Body of pancreas (tissue), 4 donors: ENCODE measurements around the gene CIRBP. TPM values are rescaled to one million over a fixed set of nuclear protein-coding genes. Genes with fewer than 3 reads are reported as not detected.

Experiments used
- ATAC-seq: fragments of 150-250 bp; one replicate; pipeline ENCODE4 v1.9.1; 2016
- DNase-seq, 4 donors: peaks; one replicate each; pipeline ENCODE4 v3.0.0-alpha.2; 2019
- H3K27ac ChIP-seq, 4 donors: fragments of 200-600 bp; sonication (generic); 1 replicate in 3 of 4; 2 replicates in 1 of 4; pipeline versions ENCODE4 v1.5.1 to v1.6.1; 2016 to 2019; ENCODE audit warnings: mild to moderate bottlenecking in 1 of 4, mixed read lengths in 1 of 4, moderate library complexity in 1 of 4
- H3K27me3 ChIP-seq, 2 donors: fragments of 200-600 bp; sonication (generic); one replicate each; pipeline ENCODE4 v1.6.0; 2016; ENCODE audit warnings: mild to moderate bottlenecking in 1 of 2
- H3K36me3 ChIP-seq, 2 donors: fragments of 200-600 bp; sonication (generic); replicated peaks in 1 of 2; 2 replicates each; pipeline ENCODE4 v1.5.1; 2016; ENCODE audit warnings: low read depth in 2 of 2; ENCODE audit not compliant: insufficient read depth in 1 of 2
- H3K4me1 ChIP-seq: fragments of 200-600 bp; sonication (generic); one replicate; pipeline ENCODE4 v1.6.0; 2016
- H3K4me3 ChIP-seq, 2 donors: fragments of 200-600 bp; sonication (generic); 1 replicate in 1 of 2; 2 replicates in 1 of 2; pipeline ENCODE4 v1.5.1; 2016 to 2019
- H3K9me3 ChIP-seq, 3 donors: fragments of 200-600 bp; sonication (generic); 1 replicate in 2 of 3; 2 replicates in 1 of 3; pipeline ENCODE4 v1.5.1; 2016
- CTCF ChIP-seq, 7 experiments: fragments of 450-650 bp in 4 of 7; fragments of 200-600 bp in 3 of 7; sonication (generic) in 3 of 7; IDR thresholded peaks; one replicate each; pipeline ENCODE4 v1.5.1; 2016 to 2019; ENCODE audit warnings: antibody characterized with exemption in 7 of 7
- POLR2A ChIP-seq, 3 donors: fragments of 450-650 bp; IDR thresholded peaks; one replicate each; pipeline ENCODE4 v1.6.1; 2016; ENCODE audit warnings: antibody characterized with exemption in 3 of 3, mild to moderate bottlenecking in 2 of 3
- WGBS, 2 donors: methylation state at CpG; one replicate each; pipeline ENCODE4 v1.1.5; 2017; 5-methylcytosine and 5-hydroxymethylcytosine counted together
- intact Hi-C: fragments of 100-400 bp; cut with DNase I; formaldehyde crosslinking; loops from one replicate; pipeline ENCODE4 v1.15.1; 2023
- total RNA-seq, 2 donors: library from RNA; depleted of rRNA; stranded (reverse); fragments of >200 nt; gene quantifications; one replicate each; pipeline ENCODE4 v1.1.0, GENCODE V29; 2016

The CIRBP gene
- total RNA-seq, 2 donors from 2014 or later: 582 to 630 TPM

GRCh38 chr19:1221904-1222255 lies 47.3 kb upstream of the CIRBP start:
- Histone ChIP-seq H3K36me3 (peaks cover 5 to 6% of the 10 kb centered on the region in 2 donors), H3K4me1 (peaks cover 23% of the 10 kb centered on the region), H3K9me3 (no peaks in the 10 kb centered on the region), H3K27me3 (no peaks in the 10 kb centered on the region), H3K4me3 (no peak overlapping the region), H3K27ac (no peak overlapping the region)
- 81 to 84% methylated on average over 11 to 22 of the region's 22 CpGs for WGBS, 2 donors
- intact Hi-C loops: no loop called here
- DNase-seq (no peak), ATAC-seq (no peak)
- TF ChIP-seq POLR2A (IDR thresholded peaks at IDR 0.05) (no peak), CTCF (IDR thresholded peaks at IDR 0.05) (no peak)

GRCh38 chr19:1222394-1222793 lies 46.7 kb upstream of the CIRBP start:
- H3K27ac ChIP-seq: no peak overlapping the region
- H3K9me3 ChIP-seq: no peaks in the 10 kb centered on the region
- no peak for DNase-seq
- intact Hi-C loops: no loop called here
- H3K4me1 ChIP-seq: peaks cover 19% of the 10 kb centered on the region
- no peak overlapping the region for H3K4me3 ChIP-seq
- peaks cover 5 to 8% of the 10 kb centered on the region in 2 donors for H3K36me3 ChIP-seq
- no peaks in the 10 kb centered on the region for H3K27me3 ChIP-seq
- ATAC-seq: no peak
- TF ChIP-seq POLR2A (IDR thresholded peaks at IDR 0.05): no peak
- no peak for TF ChIP-seq CTCF (IDR thresholded peaks at IDR 0.05)
- WGBS, 2 donors: 96 to 100% methylated on average over 1 to 13 of the region's 14 CpGs

GRCh38 chr19:1223018-1223855 lies 45.9 kb upstream of the CIRBP start:
- peak in 1 of 4 donors; percentile 45 for DNase-seq
- TF ChIP-seq CTCF (IDR thresholded peaks at IDR 0.05) (peak in 4 of 7 experiments; percentile 18 to 33 (median 26)), POLR2A (IDR thresholded peaks at IDR 0.05) (no peak)
- Histone ChIP-seq H3K27ac (no peak overlapping the region), H3K9me3 (no peaks in the 10 kb centered on the region), H3K4me1 (peaks cover 11% of the 10 kb centered on the region), H3K36me3 (peaks cover 5 to 8% of the 10 kb centered on the region in 2 donors), H3K27me3 (no peaks in the 10 kb centered on the region), H3K4me3 (no peak overlapping the region)
- intact Hi-C loops: no loop called here
- ATAC-seq: no peak
- WGBS, 2 donors: 78 to 87% methylated on average over 21 to 45 of the region's 48 CpGs

GRCh38 chr19:1224047-1224825 lies 44.9 kb upstream of the CIRBP start:
- Histone ChIP-seq H3K4me1 (peaks cover 10% of the 10 kb centered on the region), H3K27me3 (no peaks in the 10 kb centered on the region), H3K4me3 (no peak overlapping the region), H3K36me3 (peaks cover 5 to 8% of the 10 kb centered on the region in 2 donors), H3K9me3 (no peaks in the 10 kb centered on the region), H3K27ac (no peak overlapping the region)
- ATAC-seq (no peak), DNase-seq (no peak)
- 90 to 97% methylated on average over 12 to 15 of the region's 16 CpGs for WGBS, 2 donors
- intact Hi-C loops: no loop called here
- TF ChIP-seq CTCF (IDR thresholded peaks at IDR 0.05) (no peak), POLR2A (IDR thresholded peaks at IDR 0.05) (no peak)
